ENCODE results near the gene TBX15. TPM values are rescaled to one million over a fixed set of nuclear protein-coding genes. Genes with fewer than 3 reads are reported as not detected.

The TBX15 gene
- total RNA-seq, 1 donor from 2014 or later, result 2.9 TPM

- no peak for TF ChIP-seq EZH2 (IDR thresholded peaks at IDR 0.05)
- no peak for TF ChIP-seq EZH2phosphoT487 (IDR thresholded peaks at IDR 0.05)
- TF ChIP-seq CTCF (IDR thresholded peaks at IDR 0.05), result no peak
These were observed 76.6 kb downstream of the TBX15 start for GRCh38 chr1:118911571-118911970.

GRCh38 chr1:118907466-118907865 lies 80.7 kb downstream of the TBX15 start:
- Histone ChIP-seq H3K9ac (no peak overlapping the region), H3K27ac (no peak overlapping the region), H3K4me2 (no peak overlapping the region), H3K36me3 (no peaks in the 10 kb centered on the region), H3K79me2 (ENCODE audit: low read depth) (no peaks in the 10 kb centered on the region), H3K27me3 (no peaks in the 10 kb centered on the region), H4K20me1 (ENCODE audit: low read depth) (no peaks in the 10 kb centered on the region), H3F3A (ENCODE audit: low read depth) (no peaks in the 10 kb centered on the region), H3K4me1 (no peaks in the 10 kb centered on the region), H2AFZ (replicated peaks) (no peak overlapping the region), H3K9me3 (ENCODE audit: low read depth) (no peaks in the 10 kb centered on the region), H3K4me3 (no peak overlapping the region)
- Mint-ChIP-seq H3K4me1 (no peaks in the 10 kb centered on the region), H3K27me3 (ENCODE audit: insufficient read depth, low read depth) (peaks cover 9% of the 10 kb centered on the region), H3K9me3 (no peaks in the 10 kb centered on the region), H3K27ac (no peak overlapping the region), H3K4me3 (no peak overlapping the region), H3K36me3 (no peaks in the 10 kb centered on the region)
- no peak for DNase-seq (ENCODE audit: low spot score)
- TF ChIP-seq EZH2 (IDR thresholded peaks at IDR 0.05) (no peak), EZH2phosphoT487 (IDR thresholded peaks at IDR 0.05) (no peak), CTCF (IDR thresholded peaks at IDR 0.05) (no peak)

More at GRCh38 chr1:118911571-118911970, 76.6 kb downstream of the TBX15 start:
- no peak overlapping the region for H2AFZ ChIP-seq (replicated peaks)
- Mint-ChIP-seq H3K4me3 (no peak overlapping the region), H3K27ac (no peak overlapping the region), H3K9me3 (no peaks in the 10 kb centered on the region), H3K4me1 (no peaks in the 10 kb centered on the region), H3K36me3 (no peaks in the 10 kb centered on the region), H3K27me3 (ENCODE audit: insufficient read depth, low read depth) (peaks cover 3% of the 10 kb centered on the region)
- H4K20me1 ChIP-seq (ENCODE audit: low read depth), result no peaks in the 10 kb centered on the region
- no peak overlapping the region for H3K27ac ChIP-seq
- H3K4me3 ChIP-seq, result no peak overlapping the region
- H3K4me1 ChIP-seq, result no peaks in the 10 kb centered on the region
- H3K36me3 ChIP-seq, result no peaks in the 10 kb centered on the region
- H3F3A ChIP-seq (ENCODE audit: low read depth), result no peaks in the 10 kb centered on the region
- H3K9me3 ChIP-seq (ENCODE audit: low read depth), result no peaks in the 10 kb centered on the region
- H3K79me2 ChIP-seq (ENCODE audit: low read depth), result no peaks in the 10 kb centered on the region
- H3K27me3 ChIP-seq, result no peaks in the 10 kb centered on the region
- no peak overlapping the region for H3K9ac ChIP-seq
- DNase-seq (ENCODE audit: low spot score), result no peak
- H3K4me2 ChIP-seq, result no peak overlapping the region

GRCh38 chr1:118905671-118906070 lies 82.5 kb downstream of the TBX15 start:
- no peak overlapping the region for H3K9ac ChIP-seq
- no peak for TF ChIP-seq EZH2phosphoT487 (IDR thresholded peaks at IDR 0.05)
- TF ChIP-seq EZH2 (IDR thresholded peaks at IDR 0.05), result no peak
- TF ChIP-seq CTCF (IDR thresholded peaks at IDR 0.05), result no peak
- H3K27ac ChIP-seq, result no peak overlapping the region
- H3F3A ChIP-seq (ENCODE audit: low read depth), result no peaks in the 10 kb centered on the region
- no peaks in the 10 kb centered on the region for H3K4me1 ChIP-seq
- Mint-ChIP-seq H3K4me3 (no peak overlapping the region), H3K36me3 (no peaks in the 10 kb centered on the region), H3K27me3 (ENCODE audit: insufficient read depth, low read depth) (peaks cover 9% of the 10 kb centered on the region), H3K9me3 (no peaks in the 10 kb centered on the region), H3K27ac (no peak overlapping the region), H3K4me1 (no peaks in the 10 kb centered on the region)
- no peaks in the 10 kb centered on the region for H3K27me3 ChIP-seq
- no peak for DNase-seq (ENCODE audit: low spot score)
- H2AFZ ChIP-seq (replicated peaks), result no peak overlapping the region
- no peaks in the 10 kb centered on the region for H4K20me1 ChIP-seq (ENCODE audit: low read depth)
- no peaks in the 10 kb centered on the region for H3K79me2 ChIP-seq (ENCODE audit: low read depth)
- no peaks in the 10 kb centered on the region for H3K36me3 ChIP-seq
- no peak overlapping the region for H3K4me3 ChIP-seq
- H3K9me3 ChIP-seq (ENCODE audit: low read depth), result no peaks in the 10 kb centered on the region
- no peak overlapping the region for H3K4me2 ChIP-seq
